ENCODE data around the gene RNF157. TPM values are rescaled to one million over a fixed set of nuclear protein-coding genes. Genes with fewer than 3 reads are reported as not detected.

RNF157 gene
- total RNA-seq, 4 donors from 2014 or later = 1.7 to 6.6 (median 4.7) TPM

GRCh38 chr17:76124582-76125390 is 115.5 kb downstream of the RNF157 start:
- intact Hi-C loops (cut with DNase I) = loop anchor here (5.0 to 10.0 kb wide), 2 partner anchors 58 to 280 kb away; no protein-coding TSS in a partner anchor
- H3K4me1 ChIP-seq = peaks cover 0 to 7% of the 10 kb centered on the region in 2 donors
- H3K36me3 ChIP-seq = no peaks in the 10 kb centered on the region
- DNase-seq = no peak
- H3K4me3 ChIP-seq (replicated peaks in 1 of 3) = no peak overlapping the region
- H3K27me3 ChIP-seq = no peaks in the 10 kb centered on the region
- no peaks in the 10 kb centered on the region for H3K9me3 ChIP-seq
- WGBS, 2 donors = 82 to 85% methylated on average over 17 to 22 of the region's 22 CpGs
- TF ChIP-seq, protein P1, sequence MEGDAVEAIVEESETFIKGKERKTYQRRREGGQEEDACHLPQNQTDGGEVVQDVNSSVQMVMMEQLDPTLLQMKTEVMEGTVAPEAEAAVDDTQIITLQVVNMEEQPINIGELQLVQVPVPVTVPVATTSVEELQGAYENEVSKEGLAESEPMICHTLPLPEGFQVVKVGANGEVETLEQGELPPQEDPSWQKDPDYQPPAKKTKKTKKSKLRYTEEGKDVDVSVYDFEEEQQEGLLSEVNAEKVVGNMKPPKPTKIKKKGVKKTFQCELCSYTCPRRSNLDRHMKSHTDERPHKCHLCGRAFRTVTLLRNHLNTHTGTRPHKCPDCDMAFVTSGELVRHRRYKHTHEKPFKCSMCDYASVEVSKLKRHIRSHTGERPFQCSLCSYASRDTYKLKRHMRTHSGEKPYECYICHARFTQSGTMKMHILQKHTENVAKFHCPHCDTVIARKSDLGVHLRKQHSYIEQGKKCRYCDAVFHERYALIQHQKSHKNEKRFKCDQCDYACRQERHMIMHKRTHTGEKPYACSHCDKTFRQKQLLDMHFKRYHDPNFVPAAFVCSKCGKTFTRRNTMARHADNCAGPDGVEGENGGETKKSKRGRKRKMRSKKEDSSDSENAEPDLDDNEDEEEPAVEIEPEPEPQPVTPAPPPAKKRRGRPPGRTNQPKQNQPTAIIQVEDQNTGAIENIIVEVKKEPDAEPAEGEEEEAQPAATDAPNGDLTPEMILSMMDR (IDR thresholded peaks at IDR 0.05) = no peak
- no peak for TF ChIP-seq POLR2A (IDR thresholded peaks at IDR 0.05)
- H3K27ac ChIP-seq = no peak overlapping the region

DNA sequence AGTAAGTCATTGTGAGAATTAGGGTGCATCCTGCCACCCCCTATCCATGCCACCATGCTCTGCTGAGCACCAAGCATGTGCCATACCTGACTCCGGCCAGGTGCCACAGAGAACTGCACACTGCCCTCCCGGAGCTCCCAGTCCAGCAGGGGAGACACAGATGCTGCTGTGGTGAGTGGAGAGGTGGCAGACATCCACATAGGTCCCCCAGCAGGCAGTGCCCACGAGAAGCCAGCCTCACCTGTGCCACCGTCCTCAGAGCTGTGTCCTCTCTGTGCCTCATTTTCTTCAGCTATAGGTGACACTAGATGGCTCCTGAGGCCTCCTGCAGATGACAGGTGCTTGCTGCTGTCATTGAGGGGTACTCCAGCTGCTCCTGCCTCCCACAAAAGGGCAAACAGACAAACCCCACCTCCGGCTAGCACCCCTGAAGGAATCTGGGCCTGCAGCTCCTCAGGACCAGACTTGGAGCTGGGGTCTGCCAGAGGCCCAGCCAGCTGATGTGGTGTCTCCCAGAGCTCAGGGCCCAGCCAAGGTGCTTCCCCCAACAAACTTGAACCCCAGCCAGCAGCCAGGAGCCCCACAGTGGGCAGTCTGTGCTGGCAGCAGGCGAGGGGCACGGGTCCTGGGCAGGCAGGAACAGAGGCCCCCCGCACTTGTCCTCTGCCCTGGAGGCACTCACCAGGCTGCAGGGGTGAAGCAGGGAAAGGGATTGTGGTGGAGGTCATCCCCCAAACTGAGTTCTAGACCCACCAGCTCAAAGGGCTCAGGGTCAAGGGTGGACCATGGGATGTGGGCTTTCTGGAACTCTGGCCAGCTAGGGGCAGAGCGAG is 116.3 kb downstream of the RNF157 start:
- Histone ChIP-seq H3K9me3 (no peaks in the 10 kb centered on the region), H3K27me3 (no peaks in the 10 kb centered on the region), H3K4me1 (peaks cover 0 to 7% of the 10 kb centered on the region in 2 donors), H3K36me3 (no peaks in the 10 kb centered on the region), H3K4me3 (replicated peaks in 1 of 3) (no peak overlapping the region), H3K27ac (no peak overlapping the region)
- TF ChIP-seq, protein P1 (IDR thresholded peaks at IDR 0.05) = no peak
- intact Hi-C loops (cut with DNase I) = loop anchor here (5.0 to 10.0 kb wide), 2 partner anchors 58 to 281 kb away; no protein-coding TSS in a partner anchor
- no peak for DNase-seq
- WGBS, 2 donors = 70 to 86% methylated on average over 3 to 9 of the region's 9 CpGs

GRCh38 chr17:76123191-76123499 is 117.1 kb downstream of the RNF157 start:
- no peak for DNase-seq
- H3K27me3 ChIP-seq = no peaks in the 10 kb centered on the region
- WGBS, 2 donors = 76% methylated on average over 5 of the region's 5 CpGs
- intact Hi-C loops (cut with DNase I) = loop anchor here (5.0 to 10.0 kb wide), 2 partner anchors 59 to 282 kb away; no protein-coding TSS in a partner anchor
- H3K36me3 ChIP-seq = no peaks in the 10 kb centered on the region
- no peak overlapping the region for H3K27ac ChIP-seq
- no peaks in the 10 kb centered on the region for H3K9me3 ChIP-seq
- H3K4me3 ChIP-seq (replicated peaks in 1 of 3) = no peak overlapping the region
- H3K4me1 ChIP-seq = peaks cover 0 to 7% of the 10 kb centered on the region in 2 donors
- TF ChIP-seq, protein P1 (IDR thresholded peaks at IDR 0.05) = no peak
- no peak for TF ChIP-seq POLR2A (IDR thresholded peaks at IDR 0.05)

GRCh38 chr17:76122431-76123190 is 117.7 kb downstream of the RNF157 start:
- intact Hi-C loops (cut with DNase I) = loop anchor here (5.0 to 10.0 kb wide), 2 partner anchors 60 to 282 kb away; no protein-coding TSS in a partner anchor
- DNase-seq = no peak
- H3K27ac ChIP-seq = peak overlapping the region in 1 of 3 donors; percentile 25
- H3K9me3 ChIP-seq = no peaks in the 10 kb centered on the region
- no peaks in the 10 kb centered on the region for H3K27me3 ChIP-seq
- 87 to 92% methylated on average over 18 to 24 of the region's 24 CpGs for WGBS, 2 donors
- no peaks in the 10 kb centered on the region for H3K36me3 ChIP-seq
- peaks cover 0 to 7% of the 10 kb centered on the region in 2 donors for H3K4me1 ChIP-seq
- no peak overlapping the region for H3K4me3 ChIP-seq (replicated peaks in 1 of 3)
- no peak for TF ChIP-seq POLR2A (IDR thresholded peaks at IDR 0.05)
- TF ChIP-seq, protein P1 (IDR thresholded peaks at IDR 0.05) = no peak

Measured in thyroid gland (tissue), 4 donors.